ENCODE data around the gene TBX1. TPM values are rescaled to one million over a fixed set of nuclear protein-coding genes. Genes with fewer than 3 reads are reported as not detected.

The TBX1 gene
- polyA plus RNA-seq, 3 donors = not detected

GRCh38 chr22:19797086-19798002, 36.8 kb downstream of the TBX1 start:
- Histone ChIP-seq H3K4me3 (replicated peaks in 1 of 3; ENCODE audit: low read depth in 2 of 3, low read length in 3 of 3) (no peak overlapping the region), H3K27ac (ENCODE audit: low read depth in 1 of 2, low read length in 2 of 2) (no peak overlapping the region), H3K9me3 (replicated peaks in 1 of 2; ENCODE audit: control insufficient read depth in 1 of 2, insufficient read depth in 1 of 2, low read length in 2 of 2) (peaks cover 0 to 6% of the 10 kb centered on the region in 2 donors), H3K79me2 (ENCODE audit: insufficient read depth, low read length) (no peaks in the 10 kb centered on the region), H3K4me1 (ENCODE audit: control insufficient read depth in 1 of 2, insufficient read depth in 2 of 2, low read length in 2 of 2) (no peaks in the 10 kb centered on the region), H4K20me1 (ENCODE audit: insufficient read depth, low read length) (no peaks in the 10 kb centered on the region), H3K4me2 (replicated peaks; ENCODE audit: extremely low read depth, low read length, poor library complexity, severe bottlenecking) (no peak overlapping the region), H3K36me3 (replicated peaks in 1 of 2; ENCODE audit: control insufficient read depth in 1 of 2, insufficient read depth in 2 of 2, low read length in 2 of 2) (no peaks in the 10 kb centered on the region), H3K9ac (ENCODE audit: insufficient read depth, low read length, poor library complexity, severe bottlenecking) (no peak overlapping the region), H3K27me3 (ENCODE audit: control insufficient read depth in 2 of 2, insufficient read depth in 2 of 2, low read length in 2 of 2) (no peaks in the 10 kb centered on the region), H2AFZ (ENCODE audit: insufficient read depth, low read depth, low read length, poor library complexity, severe bottlenecking) (no peak overlapping the region)
- 89% methylated on average over 15 of the region's 24 CpGs for WGBS (ENCODE audit: insufficient coverage)
- H3K36me3 Mint-ChIP-seq = no peaks in the 10 kb centered on the region
- H3K4me3 Mint-ChIP-seq = no peak overlapping the region
- no peak for DNase-seq
- peaks cover 0 to 2% (median 0%) of the 10 kb centered on the region in 3 donors for H3K27me3 Mint-ChIP-seq (ENCODE audit: low read depth in 3 of 3)
- intact Hi-C loops (cut with micrococcal nuclease) = no loop called here
- TF ChIP-seq CTCF (IDR thresholded peaks at IDR 0.05) = no peak
- no peak overlapping the region for H3K27ac Mint-ChIP-seq
- H3K4me1 Mint-ChIP-seq = no peaks in the 10 kb centered on the region
- H3K9me3 Mint-ChIP-seq = peaks cover 3 to 5% (median 4%) of the 10 kb centered on the region in 7 donors

GRCh38 chr22:19798003-19798665, 37.6 kb downstream of the TBX1 start:
- no peak overlapping the region for H3K4me2 ChIP-seq (replicated peaks; ENCODE audit: extremely low read depth, low read length, poor library complexity, severe bottlenecking)
- H3K27me3 ChIP-seq (ENCODE audit: control insufficient read depth in 2 of 2, insufficient read depth in 2 of 2, low read length in 2 of 2) = no peaks in the 10 kb centered on the region
- Mint-ChIP-seq H3K27ac (peak overlapping the region in 1 of 7 donors; percentile 66), H3K4me3 (no peak overlapping the region), H3K9me3 (peaks cover 0 to 2% (median 0%) of the 10 kb centered on the region in 7 donors), H3K4me1 (no peaks in the 10 kb centered on the region), H3K36me3 (no peaks in the 10 kb centered on the region), H3K27me3 (ENCODE audit: low read depth in 3 of 3) (peaks cover 0 to 2% (median 0%) of the 10 kb centered on the region in 3 donors)
- intact Hi-C loops (cut with micrococcal nuclease) = no loop called here
- no peak overlapping the region for H3K27ac ChIP-seq (ENCODE audit: low read depth in 1 of 2, low read length in 2 of 2)
- 99% methylated on average over 12 of the region's 19 CpGs for WGBS (ENCODE audit: insufficient coverage)
- H4K20me1 ChIP-seq (ENCODE audit: insufficient read depth, low read length) = no peaks in the 10 kb centered on the region
- no peak overlapping the region for H2AFZ ChIP-seq (ENCODE audit: insufficient read depth, low read depth, low read length, poor library complexity, severe bottlenecking)
- H3K36me3 ChIP-seq (replicated peaks in 1 of 2; ENCODE audit: control insufficient read depth in 1 of 2, insufficient read depth in 2 of 2, low read length in 2 of 2) = no peaks in the 10 kb centered on the region
- TF ChIP-seq CTCF (IDR thresholded peaks at IDR 0.05) = no peak
- DNase-seq = no peak
- no peak overlapping the region for H3K9ac ChIP-seq (ENCODE audit: insufficient read depth, low read length, poor library complexity, severe bottlenecking)
- no peaks in the 10 kb centered on the region for H3K4me1 ChIP-seq (ENCODE audit: control insufficient read depth in 1 of 2, insufficient read depth in 2 of 2, low read length in 2 of 2)
- H3K9me3 ChIP-seq (replicated peaks in 1 of 2; ENCODE audit: control insufficient read depth in 1 of 2, insufficient read depth in 1 of 2, low read length in 2 of 2) = no peaks in the 10 kb centered on the region
- H3K4me3 ChIP-seq (replicated peaks in 1 of 3; ENCODE audit: low read depth in 2 of 3, low read length in 3 of 3) = no peak overlapping the region
- H3K79me2 ChIP-seq (ENCODE audit: insufficient read depth, low read length) = no peaks in the 10 kb centered on the region

Measured in CD14-positive monocyte (primary cell).